GM13977 (cell line): ENCODE data around the gene ARHGEF28.

ENCODE experiments used
- DNase-seq: peaks from one replicate; pipeline ENCODE4 v3.0.0; 2012; ENCODE audit warnings: low spot score
- in situ Hi-C: fragments of 300-500 bp; cut with MboI; formaldehyde crosslinking; loops from one replicate; pipeline ENCODE4 v1.12.0; 2022; ENCODE audit warnings: low sequenced_read_pairs, low pct_unique_long_range_greater_than_20kb, mixed read lengths, inconsistent platforms; ENCODE audit not compliant: unreplicated experiment
- TF ChIP-seq, protein P1 (sequence below): IDR thresholded peaks from 2 replicates; pipeline ENCODE4 v1.5.1; 2012; ENCODE audit warnings: mild to moderate bottlenecking, control low read depth; ENCODE audit not compliant: insufficient read depth; ENCODE audit errors: extremely low read depth, missing control alignments

ARHGEF28 gene

DNA sequence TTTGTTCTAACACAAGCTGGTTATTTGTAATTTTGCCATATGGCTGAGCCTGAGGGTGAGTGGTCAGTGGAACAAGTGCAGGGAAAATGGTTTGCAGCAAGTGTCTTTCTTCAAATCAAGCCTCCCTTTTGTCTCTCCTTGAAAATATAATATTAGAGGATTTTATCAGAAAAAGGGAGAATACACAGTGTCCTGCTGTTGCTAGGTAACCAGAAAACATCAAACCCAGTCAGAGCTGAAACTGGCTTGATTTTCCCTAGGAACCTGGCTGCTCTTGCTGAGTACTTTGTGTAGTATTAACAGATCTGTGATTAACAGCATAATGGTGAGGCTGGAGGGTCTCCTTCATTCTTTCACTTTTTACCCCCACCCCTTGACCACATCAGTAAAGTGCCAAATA, 314.0 kb downstream of the ARHGEF28 start:
- TF ChIP-seq, protein P1, sequence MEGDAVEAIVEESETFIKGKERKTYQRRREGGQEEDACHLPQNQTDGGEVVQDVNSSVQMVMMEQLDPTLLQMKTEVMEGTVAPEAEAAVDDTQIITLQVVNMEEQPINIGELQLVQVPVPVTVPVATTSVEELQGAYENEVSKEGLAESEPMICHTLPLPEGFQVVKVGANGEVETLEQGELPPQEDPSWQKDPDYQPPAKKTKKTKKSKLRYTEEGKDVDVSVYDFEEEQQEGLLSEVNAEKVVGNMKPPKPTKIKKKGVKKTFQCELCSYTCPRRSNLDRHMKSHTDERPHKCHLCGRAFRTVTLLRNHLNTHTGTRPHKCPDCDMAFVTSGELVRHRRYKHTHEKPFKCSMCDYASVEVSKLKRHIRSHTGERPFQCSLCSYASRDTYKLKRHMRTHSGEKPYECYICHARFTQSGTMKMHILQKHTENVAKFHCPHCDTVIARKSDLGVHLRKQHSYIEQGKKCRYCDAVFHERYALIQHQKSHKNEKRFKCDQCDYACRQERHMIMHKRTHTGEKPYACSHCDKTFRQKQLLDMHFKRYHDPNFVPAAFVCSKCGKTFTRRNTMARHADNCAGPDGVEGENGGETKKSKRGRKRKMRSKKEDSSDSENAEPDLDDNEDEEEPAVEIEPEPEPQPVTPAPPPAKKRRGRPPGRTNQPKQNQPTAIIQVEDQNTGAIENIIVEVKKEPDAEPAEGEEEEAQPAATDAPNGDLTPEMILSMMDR = no peak

DNA sequence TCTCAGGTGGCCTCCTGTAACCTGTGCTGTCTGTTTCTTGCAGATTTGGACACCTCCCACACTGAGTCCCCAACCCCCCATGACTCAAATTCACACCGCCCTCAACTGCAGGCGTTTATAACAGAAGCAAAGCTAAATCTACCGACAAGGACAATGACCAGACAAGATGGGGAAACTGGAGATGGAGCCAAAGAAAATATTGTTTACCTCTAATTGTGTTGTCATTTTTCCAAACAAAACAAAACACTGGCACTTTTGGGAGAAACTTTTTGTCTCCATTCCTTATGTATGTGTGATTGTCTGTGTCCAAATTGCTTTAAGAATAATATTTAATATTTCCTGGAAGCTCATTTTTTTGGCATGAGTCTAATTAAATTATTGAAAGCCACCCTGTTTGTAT, 314.8 kb downstream of the ARHGEF28 start:
- TF ChIP-seq, protein P1 = no peak
- in situ Hi-C loops = no loop called here
- DNase-seq = no peak

More for the DNA sequence above, 314.0 kb downstream of the ARHGEF28 start:
- DNase-seq = no peak
- in situ Hi-C loops = no loop called here

DNA sequence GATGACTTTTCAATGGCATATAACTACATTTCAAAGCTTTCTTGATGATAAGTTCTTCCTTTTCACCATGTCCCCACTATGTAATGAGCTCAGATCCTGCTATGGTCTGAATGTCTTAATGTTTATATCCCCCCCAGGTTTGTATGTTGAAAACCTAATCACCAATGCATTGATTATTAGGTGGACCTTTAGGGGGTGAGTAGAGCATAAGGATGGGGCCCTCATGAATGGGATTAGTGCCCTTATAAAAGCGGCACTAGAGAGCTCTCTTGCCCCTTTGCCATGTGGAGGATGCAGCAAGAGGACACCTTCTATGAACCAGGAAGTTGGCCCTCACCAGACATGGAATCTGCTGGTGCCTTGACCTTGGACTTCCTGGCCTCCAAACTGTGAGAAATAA, 316.8 kb downstream of the ARHGEF28 start:
- TF ChIP-seq, protein P1 = no peak
- in situ Hi-C loops = no loop called here
- DNase-seq = no peak

DNA sequence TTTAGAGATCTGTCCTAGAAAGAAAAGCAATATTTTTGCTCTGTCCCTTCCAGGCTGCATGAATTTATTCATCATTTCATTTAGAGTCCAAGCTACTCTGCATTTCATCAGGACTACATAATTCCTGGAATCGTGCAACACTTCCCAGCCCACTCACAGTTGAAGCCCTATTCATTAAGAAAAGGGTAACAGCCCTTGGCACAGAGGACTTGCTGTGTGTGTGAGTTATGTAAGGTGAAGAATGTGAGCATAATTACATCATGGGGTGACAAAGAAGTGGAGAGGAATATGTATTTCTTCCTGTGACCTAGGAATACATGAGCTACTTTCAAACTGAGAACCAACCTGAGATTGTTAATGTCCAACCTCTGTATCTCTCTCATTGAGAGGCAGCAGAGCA, 317.4 kb downstream of the ARHGEF28 start:
- no peak for DNase-seq
- in situ Hi-C loops = no loop called here
- TF ChIP-seq, protein P1 = no peak

DNA sequence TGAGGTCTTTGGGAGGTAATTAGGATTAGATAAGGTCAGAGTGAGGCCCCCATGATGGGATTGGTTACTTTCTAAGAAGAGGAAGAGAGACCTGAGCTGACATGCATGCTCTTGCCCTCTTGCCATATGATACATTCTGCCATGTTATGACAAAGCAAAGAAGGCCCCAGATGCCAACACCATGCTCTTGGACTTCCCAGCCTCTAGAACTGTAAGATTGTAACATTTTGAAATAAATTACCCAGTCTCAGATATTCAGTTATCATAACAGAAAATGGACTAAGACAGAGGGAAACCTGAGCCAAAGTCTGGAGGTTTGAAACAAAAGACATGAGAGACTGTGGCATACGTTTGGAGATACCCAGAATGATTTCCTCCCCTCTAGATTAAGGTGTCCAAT, 318.6 kb downstream of the ARHGEF28 start:
- DNase-seq = no peak
- in situ Hi-C loops = no loop called here
- TF ChIP-seq, protein P1 = no peak

DNA sequence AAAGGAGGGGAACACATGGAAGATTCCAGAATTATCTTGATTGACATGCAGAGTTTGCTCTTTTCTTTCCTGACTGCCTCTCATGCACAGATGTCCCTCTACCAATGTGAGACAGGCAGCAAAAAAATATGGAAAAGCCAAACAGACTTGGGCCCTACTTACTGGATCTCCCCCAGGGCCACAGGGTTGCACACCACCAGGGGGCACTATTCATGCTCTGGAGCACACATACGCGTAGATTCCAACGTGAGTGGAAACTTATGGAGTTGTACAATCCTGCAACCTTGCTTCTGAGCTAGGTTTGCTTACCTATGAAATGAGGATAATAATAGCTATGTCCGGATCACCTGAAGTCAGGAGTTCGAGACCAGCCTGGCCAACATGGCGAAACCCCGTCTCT, 319.5 kb downstream of the ARHGEF28 start:
- in situ Hi-C loops = no loop called here
- DNase-seq = no peak
- TF ChIP-seq, protein P1 = peak; percentile 34

DNA sequence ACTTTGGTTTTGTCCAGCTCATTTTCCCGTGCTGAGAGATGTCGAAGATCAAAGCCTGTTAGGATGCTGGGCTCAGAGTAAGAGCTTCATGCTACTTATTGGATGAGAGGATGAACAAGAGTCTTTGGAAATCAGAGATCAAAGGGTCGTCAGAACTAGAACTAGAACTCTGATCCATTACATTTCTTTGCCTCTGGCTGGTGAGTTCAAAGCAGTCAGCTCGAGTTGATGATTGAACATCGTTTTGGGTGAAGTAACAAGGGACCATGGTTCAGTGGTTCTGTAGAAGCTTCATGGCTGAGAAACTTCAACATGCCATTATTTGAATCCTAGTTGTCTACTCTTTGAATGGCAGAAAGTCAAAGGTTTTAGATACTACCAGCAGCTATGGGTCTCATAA, 320.3 kb downstream of the ARHGEF28 start:
- in situ Hi-C loops = no loop called here
- DNase-seq = no peak
- TF ChIP-seq, protein P1 = no peak
